K562 (cell line): ENCODE measurements around the gene NTN3. TPM values are rescaled to one million over a fixed set of nuclear protein-coding genes. Genes with fewer than 3 reads are reported as not detected.

ENCODE experiments used
- ATAC-seq: fragments of 200-7000 bp; cut with Tn5 transposase; 3 replicates; pipeline ENCODE4 v1.9.1; 2020; ENCODE audit warnings: moderate library complexity
- BruUV-seq: library from RNA; stranded (reverse); fragments of 400-500 nt; replicated peaks from 2 replicates; lab custom pipeline; 2021; lab: Mats Ljungman, UMichigan
- CTCF ChIA-PET: fragments of 300-600 bp; formaldehyde crosslinking; extraction: SDS; loops from one replicate; lab custom pipeline; 2021; ENCODE audit warnings: low intra/inter-chr PET ratio; lab: Yijun Ruan, JAX
- POLR2A ChIA-PET: fragments of 300-600, 350-650 bp; sonication (Branson Sonifier 250); formaldehyde crosslinking; extraction: SDS; loops from one replicate; lab custom pipeline; 2021; ENCODE audit warnings: antibody characterized with exemption, inconsistent platforms; lab: Yijun Ruan, JAX
- DNase-seq, 4 experiments: peaks; one replicate each; pipeline versions ENCODE4 v3.0.0 to v3.0.0-alpha.2; 2011 to 2018; ENCODE audit warnings: low spot score in 3 of 4, mixed read lengths in 3 of 4; ENCODE audit errors: extremely low read depth in 1 of 4
- FAIRE-seq: peaks from 2 replicates; lab custom pipeline; 2011; peaks lifted over from hg19 to GRCh38; lab: Jason Lieb, UNC
- H2AFZ ChIP-seq: 2 replicates; pipeline ENCODE4 v1.6.0; 2011; ENCODE audit warnings: low read depth, low read length, control low read depth, inconsistent platforms
- H3K27ac ChIP-seq: fragments of 200-600 bp; 3 replicates; pipeline ENCODE4 v1.8.0; 2011; ENCODE audit warnings: low read depth, mild to moderate bottlenecking, control low read depth, inconsistent platforms, low read length, moderate library complexity, mixed read lengths; ENCODE audit errors: extremely low read depth
- H3K27me3 ChIP-seq, 2 experiments: fragments of 300-600 bp in 1 of 2; 2 replicates in 1 of 2; 3 replicates in 1 of 2; pipeline versions ENCODE4 v1.6.0 to v1.8.0; 2011; ENCODE audit warnings: inconsistent platforms in 2 of 2, low read length in 2 of 2, mild to moderate bottlenecking in 1 of 2, mixed read lengths in 1 of 2, moderate library complexity in 1 of 2; ENCODE audit not compliant: control insufficient read depth in 2 of 2, insufficient read depth in 2 of 2
- H3K36me3 ChIP-seq: fragments of 300-600 bp; 3 replicates; pipeline ENCODE4 v1.8.0; 2011; ENCODE audit warnings: mild to moderate bottlenecking, low read length, inconsistent platforms; ENCODE audit not compliant: control insufficient read depth, insufficient read depth
- H3K4me1 ChIP-seq, 2 experiments: fragments of 200-600 bp in 1 of 2; replicated peaks in 1 of 2; 2 replicates in 1 of 2; 3 replicates in 1 of 2; pipeline versions ENCODE4 v1.5.1 to v1.8.0; 2011; ENCODE audit warnings: inconsistent platforms in 2 of 2, low read length in 2 of 2, mild to moderate bottlenecking in 1 of 2, mixed read lengths in 1 of 2, moderate library complexity in 1 of 2; ENCODE audit not compliant: control insufficient read depth in 2 of 2, insufficient read depth in 2 of 2
- H3K4me2 ChIP-seq: 2 replicates; pipeline ENCODE4 v1.6.1; 2011; ENCODE audit warnings: low read length, control low read depth, inconsistent platforms, mixed read lengths; ENCODE audit not compliant: insufficient read depth
- H3K4me3 ChIP-seq: fragments of 200-600 bp; sonication (generic), shearing (Covaris generic); 2 replicates; pipeline ENCODE4 v1.5.1; 2016; ENCODE audit warnings: control low read depth, inconsistent platforms
- H3K79me2 ChIP-seq: fragments of 200-600 bp; 3 replicates; pipeline ENCODE4 v1.8.0; 2011; ENCODE audit warnings: low read length, inconsistent platforms; ENCODE audit not compliant: control insufficient read depth, insufficient read depth
- H3K9ac ChIP-seq, 2 experiments: 2 replicates each; pipeline versions ENCODE4 v1.6.0 to v1.6.1; 2011; ENCODE audit warnings: low read depth in 2 of 2, low read length in 2 of 2, control low read depth in 1 of 2, inconsistent platforms in 1 of 2, mild to moderate bottlenecking in 1 of 2, mixed read lengths in 1 of 2; ENCODE audit not compliant: insufficient read depth in 1 of 2
- H3K9me1 ChIP-seq: one replicate; pipeline ENCODE4 v1.6.0; 2011; ENCODE audit warnings: inconsistent platforms, mild to moderate bottlenecking, low read length, moderate library complexity; ENCODE audit not compliant: control insufficient read depth, insufficient read depth
- H3K9me3 ChIP-seq: replicated peaks from 2 replicates; pipeline ENCODE4 v1.5.1; 2011; ENCODE audit warnings: low read depth, low read length, inconsistent platforms; ENCODE audit not compliant: control insufficient read depth, insufficient read depth
- H4K20me1 ChIP-seq: replicated peaks from 2 replicates; pipeline ENCODE4 v1.6.1; 2011; ENCODE audit warnings: low read length, inconsistent platforms, mixed read lengths; ENCODE audit not compliant: control insufficient read depth, insufficient read depth
- POLR2A ChIP-seq: fragments of 450-650 bp; conservative IDR thresholded peaks from 2 replicates; pipeline ENCODE4 v1.6.1; 2016
- POLR2G ChIP-seq: fragments of 200-400 bp; formaldehyde crosslinking; IDR thresholded peaks from 2 replicates; pipeline ENCODE4 v1.6.1; 2017; ENCODE audit warnings: low read depth, mild to moderate bottlenecking, antibody characterized with exemption, low read length, moderate library complexity
- PTRF ChIP-seq: fragments of 450-650 bp; IDR thresholded peaks from 2 replicates; pipeline ENCODE4 v1.6.1; 2016; ENCODE audit warnings: mild to moderate bottlenecking, missing genetic modification characterization, missing compliant biosample characterization
- RBFOX2 ChIP-seq: fragments of 200-400 bp; formaldehyde crosslinking; IDR thresholded peaks from 2 replicates; pipeline ENCODE4 v1.6.1; 2017; ENCODE audit warnings: low read depth, mild to moderate bottlenecking, low read length, moderate library complexity
- SIN3A ChIP-seq, 2 experiments: fragments of 150-350 bp in 1 of 2; IDR thresholded peaks; 2 replicates each; pipeline ENCODE4 v1.6.1; 2011 to 2016; ENCODE audit warnings: borderline replicate concordance in 2 of 2, low read depth in 2 of 2, low read length in 2 of 2, mild to moderate bottlenecking in 2 of 2, moderate library complexity in 2 of 2; ENCODE audit not compliant: control insufficient read depth in 1 of 2
- WGBS: fragments of 100-300 bp; shearing (Covaris generic); methylation state at CpG from one replicate; pipeline ENCODE4 v1.1.6; 2016; ENCODE audit warnings: low coverage, mixed read lengths; ENCODE audit not compliant: insufficient coverage; ENCODE audit errors: missing lambda C conversion rate; 5-methylcytosine and 5-hydroxymethylcytosine counted together
- in situ Hi-C: fragments of 300-500 bp; cut with MboI; formaldehyde crosslinking; loops from 4 replicates; pipeline ENCODE4 v1.15.0; 2018; ENCODE audit warnings: inconsistent platforms, mixed read lengths
- intact Hi-C: fragments of 100-400 bp; cut with micrococcal nuclease; formaldehyde crosslinking; loops from 2 replicates; pipeline ENCODE4 v1.14.2; 2022
- polyA plus RNA-seq, 8 experiments: library from polyadenylated mRNA; depleted of rRNA in 4 of 8; stranded (reverse) in 5 of 8; unstranded in 3 of 8; fragments of >200 nt; fragmentation: Nextera tagmentation in 2 of 8; fragmentation: Illumina TruSeq in 1 of 8; extraction: Ambion mirVana in 2 of 8; extraction: Trizol in 1 of 8; gene quantifications; 2 replicates each; pipeline versions ENCODE4 v1.2.1 to v1.2.3, GENCODE V29; 2011 to 2014; ENCODE audit warnings: inconsistent platforms in 1 of 8, missing spikeins in 1 of 8
- total RNA-seq, 7 experiments: library from RNA; depleted of rRNA in 6 of 7; stranded (reverse); fragments of >200 nt in 6 of 7; fragmentation: Illumina TruSeq in 2 of 7; extraction: Trizol in 2 of 7; gene quantifications; 2 replicates each; pipeline versions ENCODE4 v1.2.1 to v1.2.3, GENCODE V29; 2011 to 2021; ENCODE audit warnings: low replicate concordance in 1 of 7
- TF ChIP-seq, protein P1 (sequence below): sonication (generic); formaldehyde crosslinking; IDR thresholded peaks from 2 replicates; pipeline ENCODE4 v1.8.0; 2022; ENCODE audit warnings: mild to moderate bottlenecking, missing genetic modification reagents

The NTN3 gene
- total and polyA plus RNA-seq, 9 of the 15 experiments (the other 6 are each of a cell fraction or from before 2014, with no cell fraction given): not detected

DNA sequence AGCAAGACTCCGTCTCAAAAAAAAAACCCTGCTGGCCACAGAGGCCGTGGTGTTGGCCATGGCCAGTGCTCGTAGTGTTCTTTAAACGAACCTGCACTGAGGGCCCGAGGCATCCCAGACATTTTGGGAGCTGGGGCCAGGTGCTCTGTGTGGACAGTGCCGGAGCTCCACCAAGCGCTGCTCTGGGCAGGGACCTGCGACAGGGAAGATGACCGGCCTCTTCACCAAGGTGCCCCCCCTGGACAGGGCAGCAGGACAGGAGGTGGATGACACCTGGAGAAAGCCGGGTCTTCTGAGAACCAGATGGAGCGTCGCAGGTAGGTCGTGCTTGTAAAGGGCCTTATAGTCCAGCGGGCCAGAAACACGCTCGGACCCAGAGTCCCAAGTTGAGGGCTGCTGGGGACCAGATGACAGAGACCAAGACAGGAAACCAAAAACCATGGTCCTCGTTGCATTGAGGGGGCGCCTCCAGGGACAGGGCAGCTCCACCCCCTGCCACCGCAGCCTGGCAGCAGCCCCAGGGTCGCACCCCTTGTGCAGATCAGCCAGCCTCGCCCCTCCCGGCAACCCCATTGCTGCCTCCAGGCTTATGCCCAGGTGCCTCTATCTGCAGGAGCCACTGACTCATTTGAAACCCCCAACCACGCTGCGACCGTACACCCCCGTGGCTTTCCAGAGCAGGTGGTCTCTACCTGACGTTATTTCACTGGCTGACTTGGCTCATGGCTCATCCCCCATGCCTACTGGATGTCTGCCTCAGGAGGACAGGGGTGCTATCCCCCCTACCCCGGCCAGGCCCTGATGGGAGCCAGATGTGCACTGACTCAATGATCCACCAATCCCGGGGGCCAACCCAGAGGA lies 4.2 kb upstream of the NTN3 start:
- no peak overlapping the region for H3K27ac ChIP-seq
- H2AFZ ChIP-seq: no peak overlapping the region
- ChIA-PET POLR2A (no interaction called here), CTCF (no interaction called here)
- FAIRE-seq: no peak
- H3K79me2 ChIP-seq: no peaks in the 10 kb centered on the region
- H3K4me1 ChIP-seq: peaks cover 3 to 78% of the 10 kb centered on the region in 2 experiments; a peak in 4 of 5 replicates
- no peak overlapping the region for H3K4me3 ChIP-seq
- no TSS peak for BruUV-seq
- TF ChIP-seq, protein P1, sequence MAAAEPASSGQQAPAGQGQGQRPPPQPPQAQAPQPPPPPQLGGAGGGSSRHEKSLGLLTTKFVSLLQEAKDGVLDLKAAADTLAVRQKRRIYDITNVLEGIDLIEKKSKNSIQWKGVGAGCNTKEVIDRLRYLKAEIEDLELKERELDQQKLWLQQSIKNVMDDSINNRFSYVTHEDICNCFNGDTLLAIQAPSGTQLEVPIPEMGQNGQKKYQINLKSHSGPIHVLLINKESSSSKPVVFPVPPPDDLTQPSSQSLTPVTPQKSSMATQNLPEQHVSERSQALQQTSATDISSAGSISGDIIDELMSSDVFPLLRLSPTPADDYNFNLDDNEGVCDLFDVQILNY (CRISPR knock-in tag): no peak
- TF ChIP-seq RBFOX2: 0 out of 2 replicates have a peak, but pooled peaks have one; percentile 2
- TF ChIP-seq PTRF (tag): no peak
- TF ChIP-seq POLR2G: peak; percentile 48; the same call in 1 of the 2 replicates
- 0 out of 2 replicates have a peak, but pooled peaks have one; percentile 15 for TF ChIP-seq POLR2A
- TF ChIP-seq SIN3A (IDR thresholded peaks at IDR 0.05; ENCODE audit: borderline replicate concordance in 2 of 2, control insufficient read depth in 1 of 2, low read depth in 2 of 2, low read length in 2 of 2): no peak
- no peaks in the 10 kb centered on the region for H3K9me3 ChIP-seq
- no peak for ATAC-seq
- no peak for DNase-seq
- no peaks in the 10 kb centered on the region for H3K9me1 ChIP-seq
- peak overlapping the region in 1 of 2 experiments; percentile 74; a peak in 2 of 4 replicates for H3K9ac ChIP-seq
- WGBS: 70% methylated on average over 20 of the region's 29 CpGs
- H3K36me3 ChIP-seq: peaks cover 11% of the 10 kb centered on the region; the same call in 1 of the 3 replicates
- intact Hi-C loops: loop anchor here (5.0 kb wide), 1 partner anchor 35 kb away; no protein-coding TSS in a partner anchor
- H3K4me2 ChIP-seq: no peak overlapping the region
- H4K20me1 ChIP-seq: 0 out of 2 replicates have a peak, but pooled peaks cover 4% of the 10 kb centered on the region
- in situ Hi-C loops: no loop called here
- H3K27me3 ChIP-seq: no peaks in the 10 kb centered on the region
